Vagina (tissue), 2 donors: ENCODE measurements around the gene BAZ2B.

ENCODE experiments used
- POLR2A ChIP-seq, 2 donors: fragments of 450-650 bp; IDR thresholded peaks; one replicate each; pipeline ENCODE4 v1.6.1; 2017; ENCODE audit warnings: antibody characterized with exemption in 2 of 2, mild to moderate bottlenecking in 2 of 2, moderate library complexity in 2 of 2
- TF ChIP-seq, protein P1 (sequence below), 3 experiments: fragments of 450-650 bp in 2 of 3; fragments of 200-600 bp in 1 of 3; sonication (generic) in 1 of 3; IDR thresholded peaks; one replicate each; pipeline ENCODE4 v1.5.1; 2017 to 2019; ENCODE audit warnings: antibody characterized with exemption in 3 of 3, mild to moderate bottlenecking in 2 of 3, moderate library complexity in 2 of 3

GRCh38 chr2:159501743-159502142 is 114.6 kb downstream of the BAZ2B start:
- TF ChIP-seq, protein P1, sequence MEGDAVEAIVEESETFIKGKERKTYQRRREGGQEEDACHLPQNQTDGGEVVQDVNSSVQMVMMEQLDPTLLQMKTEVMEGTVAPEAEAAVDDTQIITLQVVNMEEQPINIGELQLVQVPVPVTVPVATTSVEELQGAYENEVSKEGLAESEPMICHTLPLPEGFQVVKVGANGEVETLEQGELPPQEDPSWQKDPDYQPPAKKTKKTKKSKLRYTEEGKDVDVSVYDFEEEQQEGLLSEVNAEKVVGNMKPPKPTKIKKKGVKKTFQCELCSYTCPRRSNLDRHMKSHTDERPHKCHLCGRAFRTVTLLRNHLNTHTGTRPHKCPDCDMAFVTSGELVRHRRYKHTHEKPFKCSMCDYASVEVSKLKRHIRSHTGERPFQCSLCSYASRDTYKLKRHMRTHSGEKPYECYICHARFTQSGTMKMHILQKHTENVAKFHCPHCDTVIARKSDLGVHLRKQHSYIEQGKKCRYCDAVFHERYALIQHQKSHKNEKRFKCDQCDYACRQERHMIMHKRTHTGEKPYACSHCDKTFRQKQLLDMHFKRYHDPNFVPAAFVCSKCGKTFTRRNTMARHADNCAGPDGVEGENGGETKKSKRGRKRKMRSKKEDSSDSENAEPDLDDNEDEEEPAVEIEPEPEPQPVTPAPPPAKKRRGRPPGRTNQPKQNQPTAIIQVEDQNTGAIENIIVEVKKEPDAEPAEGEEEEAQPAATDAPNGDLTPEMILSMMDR (IDR thresholded peaks at IDR 0.05): no peak
- no peak for TF ChIP-seq POLR2A (IDR thresholded peaks at IDR 0.05)
